HG02870 (cell line): ENCODE results near the gene GAK.
"Not testable (repeated sequence)": the region's sequence is repeated elsewhere in the genome, so short reads cannot be mapped to it uniquely, and the experiment has no call there.

Source experiments
- ATAC-seq: cut with Tn5 transposase; IDR thresholded peaks from one replicate; pipeline ENCODE4 v1.9.1; 2021; ENCODE audit warnings: mild to moderate bottlenecking, moderate library complexity; ENCODE audit not compliant: unreplicated experiment

Gene GAK

DNA sequence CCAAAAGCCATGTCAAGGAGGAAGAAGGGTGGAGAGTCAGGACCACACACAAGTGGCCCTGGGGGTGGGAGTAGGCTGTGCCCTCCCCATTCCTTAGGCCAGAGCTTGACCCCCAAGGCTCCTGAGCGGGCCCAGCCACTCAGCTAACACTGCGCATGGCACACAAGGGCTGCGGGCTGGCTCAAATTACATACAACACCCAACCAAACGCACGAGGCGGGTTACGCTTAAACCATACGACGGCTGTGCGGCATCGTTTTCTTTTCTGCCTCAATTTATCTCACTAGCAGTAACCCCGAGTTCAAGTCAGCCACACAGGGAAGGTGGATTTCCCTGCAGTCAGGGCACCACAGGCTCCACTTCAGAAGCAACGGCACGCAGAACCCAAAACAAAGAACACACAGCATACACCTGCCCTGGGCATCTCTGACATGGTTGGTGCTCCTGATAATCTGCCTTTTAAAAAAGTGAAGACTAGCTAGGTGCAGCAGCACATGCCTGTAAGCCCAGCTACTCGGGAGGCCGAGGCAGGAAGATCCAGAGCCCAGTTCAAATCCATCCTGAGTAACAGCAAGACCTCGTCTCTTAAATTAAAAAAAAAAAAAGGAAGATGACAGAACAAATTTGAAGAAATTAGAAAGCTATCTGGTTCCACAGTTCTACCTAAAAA lies 2.9 kb downstream of the GAK start:
- ATAC-seq = no peak

DNA sequence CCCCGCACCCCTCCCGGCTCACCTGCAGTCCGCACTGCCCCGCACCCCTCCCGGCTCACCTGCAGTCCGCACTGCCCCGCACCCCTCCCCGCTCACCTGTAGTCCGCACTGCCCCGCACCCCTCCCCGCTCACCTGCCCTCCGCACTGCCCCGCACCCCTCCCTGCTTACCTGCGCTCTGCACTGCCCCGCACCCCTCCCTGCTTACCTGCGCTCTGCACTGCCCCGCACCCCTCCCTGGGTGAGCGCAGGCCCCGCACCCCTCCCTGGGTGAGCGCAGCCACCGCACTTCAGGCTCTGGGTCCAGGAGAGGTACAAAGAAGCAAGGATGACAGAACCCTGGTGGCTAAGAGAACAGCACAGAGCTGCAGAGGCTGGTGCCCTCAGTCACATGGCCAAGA lies 4.5 kb downstream of the GAK start:
- not testable (repeated sequence) for ATAC-seq

GRCh38 chr4:926538-926937 lies 5.6 kb downstream of the GAK start:
- ATAC-seq = no peak

DNA sequence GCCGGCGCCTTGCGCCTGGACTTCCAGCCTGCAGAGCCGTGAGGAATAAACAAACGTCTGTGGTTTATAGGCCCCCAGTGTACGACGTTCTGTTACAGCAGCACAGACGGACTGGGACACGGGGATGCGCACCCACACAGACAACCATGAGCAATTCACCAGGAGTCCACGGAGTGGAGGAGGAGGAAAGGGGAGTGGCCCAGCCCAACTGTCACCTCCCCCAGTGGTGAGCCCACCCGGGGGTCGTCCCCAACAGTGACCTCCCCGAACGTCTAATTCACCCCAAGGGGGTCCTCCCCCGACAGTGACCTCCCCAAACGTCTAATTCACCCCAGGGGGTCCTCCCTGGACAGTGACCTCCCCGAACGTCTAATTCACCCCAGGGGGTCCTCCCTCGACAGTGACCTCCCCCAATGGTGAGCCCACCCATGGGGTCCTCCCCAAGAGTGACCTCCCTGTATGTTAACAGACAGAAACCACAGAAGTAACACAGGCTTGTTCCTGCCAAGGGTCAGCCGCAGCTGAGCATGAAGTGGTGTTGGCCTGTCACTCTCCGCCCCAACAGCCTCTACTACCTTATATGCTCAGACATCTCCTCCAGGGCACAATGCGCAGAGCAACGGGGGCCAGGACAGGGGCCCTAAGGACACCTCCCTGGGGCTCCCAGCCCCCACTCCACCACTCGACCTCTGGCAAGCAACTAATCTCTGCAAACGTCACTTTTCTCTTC lies 6.2 kb downstream of the GAK start:
- no peak for ATAC-seq

- no peak for ATAC-seq
These were observed 6.9 kb downstream of the GAK start for GRCh38 chr4:925171-925570.

DNA sequence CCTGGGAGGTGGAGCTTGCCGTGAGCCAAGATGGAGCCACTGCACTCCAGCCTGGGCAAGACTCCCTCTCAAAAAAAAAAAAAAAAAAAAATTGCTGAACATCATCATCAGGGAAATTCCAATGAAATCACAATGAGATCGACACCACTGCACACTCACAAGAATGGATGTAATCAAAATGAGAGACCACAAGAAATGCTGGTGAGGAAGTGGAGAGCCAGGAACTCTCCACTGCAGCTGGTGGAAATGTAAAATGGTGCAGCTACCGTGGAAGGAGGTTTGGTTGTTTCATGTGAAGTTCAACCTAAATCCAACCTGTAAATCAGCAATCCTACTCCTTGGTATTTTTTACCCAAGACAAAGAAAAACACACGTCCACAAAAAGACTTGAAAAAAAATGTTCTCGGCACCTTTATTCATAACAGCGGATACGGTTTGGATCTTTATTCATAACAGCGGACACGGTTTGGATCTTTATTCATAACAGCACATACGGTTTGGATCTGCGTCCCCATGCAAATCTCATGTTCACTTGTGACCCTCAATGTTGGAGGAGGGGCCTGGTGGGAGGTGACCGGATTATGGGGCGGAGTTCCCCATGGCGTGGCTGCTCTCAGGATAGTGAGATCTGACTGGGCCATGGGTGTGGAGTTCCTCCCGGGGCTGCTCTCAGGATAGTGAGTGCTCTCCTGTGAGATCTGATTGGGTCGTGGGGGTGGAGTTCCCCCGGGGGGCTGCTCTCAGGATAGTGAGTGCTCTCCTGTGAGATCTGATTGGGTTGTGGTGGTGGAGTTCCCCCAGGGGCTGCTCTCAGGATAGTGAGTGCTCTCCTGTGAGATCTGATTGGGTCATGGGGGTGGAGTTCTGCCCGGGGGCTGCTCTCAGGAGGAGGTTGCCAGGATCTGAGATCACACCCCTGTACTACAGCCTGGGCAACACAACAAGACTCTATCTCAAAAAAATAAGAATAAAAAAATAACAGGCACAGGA lies 7.7 kb downstream of the GAK start:
- ATAC-seq = peak; percentile 40

GRCh38 chr4:921830-922331 lies 10.2 kb downstream of the GAK start:
- ATAC-seq = peak; percentile 71

GRCh38 chr4:919004-919680 lies 13.0 kb downstream of the GAK start:
- ATAC-seq = not testable (repeated sequence)

DNA sequence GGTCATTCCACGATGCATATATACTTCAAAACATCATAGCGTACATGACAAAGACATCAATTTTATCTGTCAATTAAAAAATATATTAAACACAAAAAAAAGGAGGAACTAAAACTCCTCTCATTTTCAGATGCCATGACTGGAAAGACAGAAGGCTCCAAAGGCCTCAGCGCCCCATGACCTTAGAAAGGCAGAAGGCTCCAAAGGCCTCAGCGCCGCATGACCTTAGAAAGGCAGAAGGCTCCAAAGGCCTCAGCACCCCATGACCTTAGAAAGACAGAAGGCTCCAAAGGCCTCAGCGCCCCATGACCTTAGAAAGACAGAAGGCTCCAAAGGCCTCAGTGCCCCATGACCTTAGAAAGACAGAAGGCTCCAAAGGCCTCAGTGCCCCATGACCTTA lies 13.5 kb downstream of the GAK start:
- not testable (repeated sequence) for ATAC-seq

GRCh38 chr4:917992-918391 lies 14.1 kb downstream of the GAK start:
- no peak for ATAC-seq

- no peak for ATAC-seq
These were observed 14.7 kb downstream of the GAK start for GRCh38 chr4:917466-917865.

DNA sequence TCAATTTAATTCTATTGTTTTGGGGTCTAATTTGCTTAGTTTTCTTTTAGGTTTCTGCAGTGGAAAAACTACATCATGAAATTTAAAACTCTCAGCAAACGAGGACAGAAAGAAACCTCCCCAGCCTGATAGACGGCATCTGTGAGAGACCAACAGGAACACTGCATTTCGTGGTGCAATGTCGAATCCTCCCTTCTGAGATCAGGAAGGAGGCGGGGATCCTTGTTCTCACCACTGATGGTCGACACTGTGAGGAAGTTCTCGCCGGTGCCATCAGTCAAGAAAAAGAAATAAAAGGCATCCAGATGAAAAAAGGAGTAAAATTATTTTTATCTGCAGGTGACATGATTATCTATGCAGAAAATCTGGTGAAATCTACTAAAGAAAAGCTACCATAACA lies 16.5 kb downstream of the GAK start:
- ATAC-seq = no peak

DNA sequence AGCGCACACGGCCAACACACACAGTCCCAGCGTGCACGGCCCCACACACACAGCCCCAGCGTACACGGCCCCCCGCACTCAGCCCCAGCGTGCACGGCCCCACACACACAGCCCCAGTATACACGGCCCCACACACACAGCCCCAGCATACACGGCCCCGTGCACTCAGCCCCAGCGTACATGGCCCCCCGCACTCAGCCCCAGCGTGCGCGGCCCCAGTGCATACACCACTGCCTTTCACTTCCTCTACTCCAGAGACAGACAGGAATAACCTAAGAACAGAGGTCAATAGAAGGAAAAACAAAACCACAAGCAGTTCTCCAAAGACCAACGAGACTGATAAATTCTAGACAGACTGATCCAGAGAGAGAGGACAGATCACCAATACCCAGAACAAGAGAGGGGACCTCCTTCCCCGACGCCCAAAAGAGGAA lies 17.1 kb downstream of the GAK start:
- no peak for ATAC-seq

DNA sequence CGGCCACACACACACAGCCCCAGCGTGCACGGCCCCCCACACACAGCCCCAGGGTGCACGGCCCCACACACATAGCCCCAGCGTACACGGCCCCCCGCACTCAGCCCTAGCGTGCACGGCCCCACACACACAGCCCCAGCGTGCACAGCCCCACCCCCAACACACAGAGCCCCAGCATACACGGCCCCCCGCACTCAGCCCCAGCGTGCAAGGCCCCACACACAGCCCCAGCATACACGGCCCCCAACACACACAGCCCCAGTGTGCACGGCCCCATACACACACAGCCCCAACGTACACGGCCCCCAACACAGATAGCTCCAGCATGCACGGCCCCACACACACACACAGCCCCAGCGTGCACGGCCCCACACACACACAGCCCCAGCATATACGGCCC lies 17.6 kb downstream of the GAK start:
- no peak for ATAC-seq

- no peak for ATAC-seq
These were observed 18.9 kb downstream of the GAK start for GRCh38 chr4:913280-913618.

DNA sequence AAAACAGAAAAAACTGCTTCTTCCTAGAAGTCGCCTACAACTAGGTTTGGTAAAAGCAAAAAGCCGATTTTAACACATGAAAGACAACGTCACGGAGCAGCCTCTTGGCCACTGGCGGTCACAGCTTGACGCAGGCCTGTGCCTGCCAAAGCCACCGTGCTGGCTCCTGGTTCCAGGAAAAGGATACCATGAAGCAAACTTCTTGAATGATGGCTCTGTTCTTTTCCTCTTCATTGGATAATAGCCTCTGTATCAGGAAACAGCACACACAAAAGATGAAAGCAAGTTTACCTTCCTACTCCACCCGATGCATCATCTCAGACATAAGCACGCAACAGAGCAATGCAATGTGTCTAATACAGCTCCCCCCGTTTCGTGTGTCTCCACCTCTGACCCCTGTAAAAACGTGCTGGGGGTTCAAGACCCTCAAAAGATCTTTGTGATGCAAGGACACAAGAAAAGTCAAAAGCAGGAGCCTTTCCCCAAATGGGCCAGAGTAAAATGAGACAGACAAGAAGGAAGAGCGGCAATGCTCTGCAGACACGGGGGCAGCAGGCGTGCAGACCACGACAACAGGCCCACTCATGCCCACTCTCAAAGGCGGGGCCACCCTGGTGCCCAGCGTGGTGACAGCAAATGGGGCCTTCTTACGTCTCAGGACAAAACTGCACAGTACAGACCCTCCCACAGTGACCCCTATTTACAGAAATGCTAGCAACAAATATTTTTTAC lies 19.4 kb downstream of the GAK start:
- no peak for ATAC-seq

DNA sequence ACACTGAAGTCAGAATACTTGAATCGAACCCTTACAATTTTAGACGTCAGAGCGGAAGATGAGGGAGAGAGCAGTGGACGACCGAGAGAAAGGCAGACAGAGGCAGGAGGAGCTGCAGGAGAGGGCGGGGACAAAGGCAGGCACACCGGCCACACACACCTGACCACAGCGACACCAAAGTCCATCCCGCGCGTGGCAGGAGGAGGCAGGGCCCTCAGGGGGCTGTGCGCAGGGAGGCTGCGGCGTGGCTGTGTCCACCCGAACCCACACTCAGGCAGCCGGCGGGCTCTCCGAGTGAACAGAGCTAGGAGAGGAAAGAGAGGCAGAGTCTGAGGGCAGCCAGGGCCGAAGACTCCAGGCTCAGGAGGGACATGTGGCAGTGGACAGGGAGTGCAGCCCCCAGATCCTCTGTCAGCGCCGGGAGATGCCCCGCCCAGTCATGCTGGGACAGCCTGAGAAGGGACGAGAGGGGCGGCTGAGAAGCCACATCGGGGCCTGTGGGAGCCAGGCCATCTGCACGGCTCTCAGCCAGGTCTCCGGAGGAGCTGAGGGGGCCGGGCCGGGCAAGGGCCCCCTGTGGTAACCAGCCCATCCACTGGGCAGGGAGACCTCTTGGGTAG lies 20.1 kb downstream of the GAK start:
- ATAC-seq = no peak

DNA sequence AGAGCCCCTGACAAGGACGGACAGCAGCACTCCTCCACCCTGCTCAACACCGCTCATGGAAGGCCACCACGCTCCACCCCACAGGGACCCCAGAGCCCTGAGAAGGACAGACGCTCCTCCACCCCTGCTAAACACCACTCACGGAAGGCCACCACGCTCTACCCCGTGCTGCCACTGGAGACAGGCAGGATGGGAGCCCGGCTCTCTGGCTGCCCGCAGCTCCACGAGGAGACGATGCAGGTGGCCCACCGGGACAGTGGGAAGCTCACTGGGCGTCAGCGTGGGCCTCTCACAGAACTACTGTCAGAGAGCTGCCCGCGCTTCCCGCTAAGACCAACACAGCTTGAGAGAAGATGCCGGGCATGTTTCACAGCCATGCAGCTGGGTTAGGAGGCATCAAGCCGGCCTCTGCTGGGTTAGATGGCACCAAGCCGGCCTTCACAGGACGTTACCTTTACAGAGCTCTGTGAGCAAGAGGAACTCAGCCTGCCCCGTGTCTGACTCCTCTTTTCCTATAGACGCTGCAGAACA lies 20.8 kb downstream of the GAK start:
- no peak for ATAC-seq

- no peak for ATAC-seq
These were observed 21.6 kb downstream of the GAK start for GRCh38 chr4:910366-911091.
